ENCODE data around the gene MRPS27. TPM values are rescaled to one million over a fixed set of nuclear protein-coding genes. Genes with fewer than 3 reads are reported as not detected.
"Not testable (repeated sequence)": the region's sequence is repeated elsewhere in the genome, so short reads cannot be mapped to it uniquely, and the experiment has no call there.

Gene MRPS27
- polyA plus RNA-seq, 1 donor from 2014 or later = 35.5 TPM

DNA sequence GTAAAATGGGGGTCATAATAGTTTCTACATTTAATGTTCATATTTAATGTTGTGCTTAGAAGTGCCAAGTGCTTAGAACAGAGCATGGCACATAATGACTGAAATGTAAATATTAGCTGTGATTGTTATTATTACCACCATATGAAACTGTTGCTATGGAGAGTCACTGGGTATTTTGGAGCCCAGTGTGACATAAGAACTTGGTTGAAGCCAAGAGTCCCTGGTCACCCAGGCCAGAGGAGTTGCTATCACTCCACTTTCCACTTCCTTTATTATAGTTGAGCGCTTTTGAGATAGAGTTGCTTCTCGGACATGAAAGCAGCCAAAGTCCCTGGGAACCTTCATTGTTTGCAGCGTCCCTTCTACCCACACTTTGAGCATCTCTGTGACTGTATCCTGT, 135.6 kb downstream of the MRPS27 start:
- H3K4me1 Mint-ChIP-seq = no peaks in the 10 kb centered on the region
- no peaks in the 10 kb centered on the region for H3K36me3 Mint-ChIP-seq
- no peak overlapping the region for H3K4me3 Mint-ChIP-seq
- no peak overlapping the region for H3K27ac Mint-ChIP-seq
- H3K27me3 Mint-ChIP-seq = peaks cover 18% of the 10 kb centered on the region
- H3K9me3 Mint-ChIP-seq = no peaks in the 10 kb centered on the region

DNA sequence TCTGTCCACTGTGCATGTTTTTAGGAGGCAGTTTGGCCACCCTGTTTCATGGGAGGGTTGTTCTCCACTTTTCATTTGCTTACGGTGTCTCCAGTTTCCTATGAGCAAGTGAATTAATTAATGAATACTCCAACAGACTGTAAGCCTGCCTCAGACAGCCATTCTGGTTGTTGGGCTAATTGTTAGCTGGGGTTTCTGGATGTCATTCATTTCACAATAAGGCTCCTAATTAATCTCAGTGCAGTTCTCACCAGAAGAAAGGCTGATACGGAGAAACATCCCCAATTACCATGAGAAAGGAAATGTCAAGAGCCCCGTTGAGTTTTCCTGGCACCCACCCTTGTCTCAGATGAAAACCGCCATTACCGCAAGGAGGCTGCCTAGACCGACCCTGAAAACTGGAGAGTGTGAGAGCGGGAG, 136.9 kb downstream of the MRPS27 start:
- Mint-ChIP-seq H3K4me1 (no peaks in the 10 kb centered on the region), H3K4me3 (no peak overlapping the region), H3K36me3 (no peaks in the 10 kb centered on the region), H3K27ac (no peak overlapping the region), H3K9me3 (no peaks in the 10 kb centered on the region), H3K27me3 (peaks cover 19% of the 10 kb centered on the region)

DNA sequence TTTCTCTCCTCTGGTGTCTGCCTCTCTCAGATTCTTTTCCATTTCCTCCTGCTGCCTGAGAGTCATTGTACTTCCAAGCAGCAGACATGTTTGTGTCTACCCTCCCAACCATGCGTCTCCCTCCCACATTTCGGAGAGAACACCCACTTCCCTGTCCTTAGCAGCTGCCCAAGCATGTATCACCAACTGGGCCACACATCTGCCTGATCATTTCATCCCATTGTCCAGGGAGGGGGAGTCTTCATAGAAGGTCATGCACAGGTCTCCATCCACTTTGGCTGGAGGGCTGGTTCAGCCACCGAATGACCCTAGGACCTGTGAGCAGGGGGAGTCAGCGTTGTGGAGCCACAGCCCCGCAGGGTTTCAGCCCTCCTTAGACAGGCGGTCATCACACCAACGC, 137.4 kb downstream of the MRPS27 start:
- Mint-ChIP-seq H3K27ac (no peak overlapping the region), H3K4me3 (no peak overlapping the region), H3K36me3 (no peaks in the 10 kb centered on the region)

DNA sequence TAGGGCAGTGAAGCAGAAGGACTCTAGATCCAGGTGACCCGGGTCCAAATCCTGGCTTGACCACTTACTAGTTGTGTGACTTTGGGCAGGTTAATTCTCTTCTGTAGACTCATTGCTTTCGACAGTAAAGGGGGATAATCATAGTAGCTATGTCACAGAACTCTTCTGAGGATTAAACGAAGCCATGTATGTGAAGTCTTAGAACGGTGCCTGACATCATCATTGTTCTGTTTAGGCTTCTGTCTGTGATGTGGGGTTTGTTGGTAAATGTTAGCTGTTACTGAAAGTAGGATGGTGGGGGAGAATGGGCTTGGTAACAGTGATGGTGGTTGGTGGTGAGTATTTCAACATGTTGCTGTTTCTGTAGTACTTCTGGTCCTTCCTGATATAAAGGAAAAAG, 139.1 kb downstream of the MRPS27 start:
- Mint-ChIP-seq H3K4me1 (no peaks in the 10 kb centered on the region), H3K36me3 (no peaks in the 10 kb centered on the region), H3K27ac (no peak overlapping the region), H3K9me3 (no peaks in the 10 kb centered on the region), H3K4me3 (no peak overlapping the region), H3K27me3 (peaks cover 19% of the 10 kb centered on the region)

More for the DNA sequence above, 137.4 kb downstream of the MRPS27 start:
- H3K9me3 Mint-ChIP-seq = no peaks in the 10 kb centered on the region
- H3K4me1 Mint-ChIP-seq = no peaks in the 10 kb centered on the region
- peaks cover 19% of the 10 kb centered on the region for H3K27me3 Mint-ChIP-seq

DNA sequence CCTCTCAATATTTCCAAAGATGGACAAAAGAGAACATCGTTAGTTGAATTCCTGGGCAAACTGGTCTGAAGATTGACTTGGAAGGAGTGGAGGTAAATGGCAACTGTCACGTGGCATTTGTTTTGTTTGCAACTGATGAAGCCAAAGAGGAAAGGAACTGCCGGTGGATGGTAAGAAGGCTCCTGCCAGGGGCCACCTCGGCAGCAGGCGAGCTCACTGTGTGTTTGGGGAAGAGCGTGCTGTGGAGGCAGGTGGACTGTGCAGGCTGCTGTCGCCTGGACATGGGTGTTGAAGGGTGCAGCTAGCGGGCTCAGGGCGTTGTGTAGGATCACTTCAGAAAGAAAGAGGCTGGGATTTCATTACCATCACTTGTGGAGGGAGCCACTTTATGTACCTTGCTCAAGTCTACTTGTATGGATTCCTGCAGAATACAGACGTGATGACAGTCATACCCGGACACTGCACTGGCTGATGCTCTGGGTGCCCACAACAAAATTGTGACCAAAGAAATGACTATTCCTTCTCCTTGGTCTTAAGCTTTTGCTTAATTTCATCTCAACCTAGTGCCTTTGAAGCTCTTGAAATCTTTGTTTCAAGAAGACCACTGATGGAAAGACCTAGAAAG, 140.1 kb downstream of the MRPS27 start:
- H3K4me3 Mint-ChIP-seq = no peak overlapping the region
- H3K27me3 Mint-ChIP-seq = peaks cover 23% of the 10 kb centered on the region
- H3K4me1 Mint-ChIP-seq = no peaks in the 10 kb centered on the region
- H3K9me3 Mint-ChIP-seq = no peaks in the 10 kb centered on the region
- no peak overlapping the region for H3K27ac Mint-ChIP-seq
- no peaks in the 10 kb centered on the region for H3K36me3 Mint-ChIP-seq

DNA sequence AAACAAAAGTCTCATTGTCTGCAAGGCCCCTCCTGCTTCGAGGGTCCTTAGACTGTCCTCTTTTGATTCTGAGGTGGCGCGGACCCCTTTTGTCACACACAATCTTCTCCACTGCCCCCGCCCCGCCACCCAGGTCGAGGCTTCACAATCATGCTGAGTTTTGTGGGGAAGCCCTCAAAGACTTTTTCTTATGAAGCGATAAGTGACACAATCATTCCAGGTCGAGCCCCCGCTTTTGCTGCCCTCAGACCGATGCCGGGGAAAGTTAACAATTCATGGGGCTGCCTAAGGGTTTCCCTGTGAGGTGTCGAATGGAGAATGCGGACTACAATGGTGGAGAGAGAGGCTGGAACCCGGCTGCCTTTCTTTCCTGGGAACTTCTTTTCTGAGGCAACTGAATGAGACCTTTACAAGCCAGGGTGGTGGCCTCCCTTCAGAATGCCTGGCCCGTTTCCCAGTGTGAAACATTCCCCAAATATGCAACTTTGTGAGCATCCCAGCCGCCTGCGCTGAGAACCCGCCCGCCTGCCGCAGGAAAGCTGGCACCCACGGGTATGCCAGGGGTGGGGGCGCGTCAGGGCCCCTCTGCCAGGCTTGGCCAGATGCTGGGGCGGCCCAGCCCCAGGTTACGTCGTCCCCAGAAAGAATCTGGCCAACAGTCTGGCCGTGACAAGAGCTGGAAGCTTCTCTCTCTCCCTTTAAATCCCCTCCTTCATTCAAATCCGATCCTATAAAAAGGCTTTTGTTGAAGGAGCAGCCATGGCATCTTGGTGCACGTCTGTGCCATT, 140.8 kb downstream of the MRPS27 start:
- Mint-ChIP-seq H3K36me3 (no peaks in the 10 kb centered on the region), H3K4me3 (no peak overlapping the region), H3K27me3 (peaks cover 23% of the 10 kb centered on the region), H3K27ac (no peak overlapping the region), H3K4me1 (no peaks in the 10 kb centered on the region), H3K9me3 (no peaks in the 10 kb centered on the region)

- Mint-ChIP-seq H3K27ac (no peak overlapping the region), H3K27me3 (peaks cover 16% of the 10 kb centered on the region), H3K4me1 (no peaks in the 10 kb centered on the region), H3K36me3 (no peaks in the 10 kb centered on the region), H3K4me3 (no peak overlapping the region), H3K9me3 (no peaks in the 10 kb centered on the region)
Measured at GRCh38 chr5:72177538-72177937, 142.5 kb downstream of the MRPS27 start.

DNA sequence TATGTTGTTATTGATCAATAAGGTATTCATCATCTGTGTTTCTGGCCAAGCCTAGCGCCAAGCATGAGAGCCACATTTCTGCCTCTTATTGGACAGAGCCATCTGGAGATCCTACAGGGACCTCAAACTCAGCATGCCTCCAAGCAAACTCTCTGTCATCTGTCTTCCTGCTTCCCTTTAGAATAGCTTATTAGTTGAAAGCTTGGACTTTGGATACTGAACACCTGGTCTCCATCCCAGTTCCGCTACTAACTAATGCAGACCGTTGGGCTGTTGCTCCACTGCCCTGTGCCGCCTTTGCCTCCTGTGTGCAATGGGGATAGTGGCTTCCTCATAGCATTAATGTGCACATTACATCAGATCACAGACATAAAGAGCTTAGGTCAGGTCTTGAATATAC, 147.3 kb downstream of the MRPS27 start:
- Mint-ChIP-seq H3K9me3 (no peaks in the 10 kb centered on the region), H3K27ac (no peak overlapping the region), H3K4me3 (no peak overlapping the region), H3K4me1 (peaks cover 0 to 4% (median 3%) of the 10 kb centered on the region in 3 donors), H3K27me3 (peaks cover 11% of the 10 kb centered on the region), H3K36me3 (no peaks in the 10 kb centered on the region)

DNA sequence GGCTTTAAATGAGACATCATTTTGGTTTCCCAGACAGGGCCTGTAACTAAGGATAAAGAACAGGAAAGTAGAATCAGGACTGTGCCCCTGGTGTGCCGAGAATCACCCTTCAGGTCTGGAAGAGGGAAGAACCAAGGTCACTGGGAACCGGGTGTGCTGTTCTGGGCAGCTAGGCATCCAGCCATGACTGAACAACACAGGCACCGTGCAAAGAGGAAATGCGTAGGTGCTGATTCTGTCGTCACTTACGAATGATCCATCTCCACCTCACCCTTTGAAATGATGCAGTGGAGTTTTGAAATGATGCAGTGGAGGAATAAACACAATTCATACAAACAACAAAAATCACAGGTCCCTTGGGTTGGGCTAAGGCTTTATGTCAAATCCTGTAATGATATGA, 148.4 kb downstream of the MRPS27 start:
- Mint-ChIP-seq H3K27me3 (peaks cover 18% of the 10 kb centered on the region), H3K4me3 (no peak overlapping the region), H3K9me3 (no peaks in the 10 kb centered on the region), H3K27ac (peak overlapping the region in 2 of 3 donors; percentile 33 to 60), H3K36me3 (no peaks in the 10 kb centered on the region), H3K4me1 (peaks cover 0 to 4% (median 3%) of the 10 kb centered on the region in 3 donors)

GRCh38 chr5:72171181-72171580, 148.9 kb downstream of the MRPS27 start:
- peak overlapping the region in 2 of 3 donors; percentile 33 to 60 for H3K27ac Mint-ChIP-seq
- H3K4me1 Mint-ChIP-seq, H3K36me3 Mint-ChIP-seq, H3K4me3 Mint-ChIP-seq, H3K9me3 Mint-ChIP-seq: not testable (repeated sequence)
- H3K27me3 Mint-ChIP-seq = peaks cover 22% of the 10 kb centered on the region

- H3K27me3 Mint-ChIP-seq = peaks cover 18% of the 10 kb centered on the region
- H3K36me3 Mint-ChIP-seq = no peaks in the 10 kb centered on the region
- no peak overlapping the region for H3K4me3 Mint-ChIP-seq
- no peaks in the 10 kb centered on the region for H3K9me3 Mint-ChIP-seq
- H3K27ac Mint-ChIP-seq = no peak overlapping the region
- H3K4me1 Mint-ChIP-seq = peaks cover 0 to 4% (median 3%) of the 10 kb centered on the region in 3 donors
Measured at GRCh38 chr5:72170101-72170500, 149.9 kb downstream of the MRPS27 start.

Other genes with a start within 250 kb of the MRPS27 start
- 0.10 TPM for gene MAP1B, start 212.8 kb downstream of the MRPS27 start, polyA plus RNA-seq
- 2.4 TPM for gene PTCD2, start 133 bp upstream of the MRPS27 start, polyA plus RNA-seq
- not detected for gene ZNF366, start 187.2 kb upstream of the MRPS27 start, polyA plus RNA-seq